GM15510 (cell line): Measurements from ENCODE around the gene VGLL4.

ENCODE experiments used
- POLR2A ChIP-seq: IDR thresholded peaks from 3 replicates; pipeline ENCODE4 v1.6.1; 2011; ENCODE audit warnings: borderline replicate concordance; ENCODE audit not compliant: insufficient read length; ENCODE audit errors: extremely low read depth

The VGLL4 gene

DNA sequence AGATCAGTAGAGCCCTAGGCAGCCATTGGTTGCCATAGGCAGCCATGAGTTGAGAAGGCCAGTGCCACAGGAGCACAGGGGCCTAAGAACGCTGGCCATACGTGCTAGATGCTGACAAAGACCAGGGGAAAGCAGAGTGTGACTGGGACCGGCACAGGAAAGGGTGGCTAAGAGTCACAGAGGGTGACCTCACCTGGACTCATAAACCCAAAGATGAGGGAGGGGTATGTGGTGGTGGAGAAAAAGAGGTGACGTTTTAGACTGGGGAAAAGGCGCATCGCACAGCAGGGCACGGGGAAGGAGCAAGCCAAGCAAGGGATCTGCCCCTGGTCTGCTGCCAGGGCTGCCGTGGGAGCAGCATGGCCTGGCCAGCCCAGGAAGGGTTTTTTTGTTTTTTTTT, 122.5 kb downstream of the VGLL4 start:
- no peak for TF ChIP-seq POLR2A

DNA sequence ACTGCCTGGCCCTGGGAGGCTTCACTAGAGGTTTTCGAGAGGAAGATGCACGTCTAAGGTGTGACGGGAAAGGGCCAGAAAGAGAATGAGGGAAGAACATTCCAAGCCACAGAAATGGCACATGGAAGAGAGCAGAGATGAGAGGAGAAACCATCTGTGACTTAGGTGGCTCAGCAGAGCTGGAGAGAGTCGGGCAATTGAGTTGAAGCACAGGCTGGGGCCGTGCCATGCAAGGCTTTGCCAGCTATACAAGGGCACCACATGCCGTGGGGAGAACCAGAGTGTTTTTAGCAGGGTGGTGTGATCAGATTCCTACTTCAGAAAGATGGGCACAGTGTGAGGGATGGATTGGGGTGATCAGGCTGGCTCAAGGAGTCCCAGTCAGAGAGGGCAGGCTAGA, 126.1 kb downstream of the VGLL4 start:
- no peak for TF ChIP-seq POLR2A

DNA sequence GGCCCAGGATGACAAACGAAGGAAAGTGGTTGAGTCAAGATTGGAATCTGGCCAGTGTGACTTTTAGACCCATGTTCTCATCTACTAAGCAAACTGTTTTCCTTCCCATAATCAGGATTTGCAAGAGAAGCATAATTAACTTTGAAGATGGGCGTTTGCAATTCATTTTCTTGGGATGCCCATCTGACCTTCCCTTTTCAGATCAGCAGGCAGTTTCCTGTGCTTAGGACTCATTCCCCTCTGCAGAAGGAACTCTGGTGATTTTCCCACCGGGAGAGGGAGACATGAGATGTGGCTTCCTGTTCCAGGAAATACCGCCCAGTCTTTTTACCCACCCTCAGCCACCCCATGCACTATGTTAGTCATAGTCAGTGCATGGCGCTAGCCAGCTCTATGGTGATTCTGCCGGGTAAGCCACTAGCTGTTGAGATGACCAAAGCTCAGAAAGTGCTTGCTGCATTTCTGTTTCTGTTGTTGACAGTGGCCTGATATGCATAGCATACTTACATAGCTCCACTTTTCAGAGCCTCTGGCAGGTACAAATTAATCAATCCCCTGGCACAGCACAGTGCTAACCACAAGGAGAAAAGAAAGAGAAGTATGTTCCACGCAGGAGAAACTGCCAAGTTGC, 129.4 kb downstream of the VGLL4 start:
- TF ChIP-seq POLR2A: no peak

DNA sequence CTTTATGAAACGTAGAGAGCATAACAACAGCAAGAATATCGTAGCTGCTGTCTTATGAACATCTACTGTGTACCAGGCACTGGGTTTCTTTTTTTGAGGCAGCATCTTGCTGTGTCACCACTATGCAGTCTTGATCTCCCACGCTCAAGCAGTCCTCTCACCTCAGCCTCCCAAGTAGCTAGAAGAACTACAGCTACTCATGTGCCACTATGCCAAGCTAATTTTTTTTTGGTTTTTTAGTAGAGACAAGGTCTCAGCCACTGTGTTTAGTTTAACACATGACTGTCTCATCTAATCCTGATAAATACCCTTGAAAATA, 129.9 kb downstream of the VGLL4 start:
- no peak for TF ChIP-seq POLR2A

DNA sequence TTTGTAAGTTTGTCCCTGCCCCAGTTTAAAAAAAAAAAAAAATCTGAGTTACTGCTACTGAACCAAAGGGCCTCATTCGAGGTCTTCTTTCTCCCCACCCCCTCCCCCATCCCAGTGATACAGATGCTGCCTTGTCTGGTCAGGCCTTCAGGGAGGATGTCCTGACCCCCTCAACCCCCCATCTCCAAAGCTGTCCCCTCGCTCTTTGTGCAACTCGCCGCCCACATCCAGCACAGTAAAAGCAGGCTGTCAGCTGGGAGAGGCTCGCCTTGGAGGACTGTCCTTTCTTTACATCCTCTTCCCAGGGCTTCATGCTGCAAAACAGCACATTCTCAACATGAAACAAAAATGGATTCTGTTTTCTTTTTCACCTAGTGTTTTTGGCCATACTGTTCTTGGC, 133.4 kb downstream of the VGLL4 start:
- TF ChIP-seq POLR2A: no peak

DNA sequence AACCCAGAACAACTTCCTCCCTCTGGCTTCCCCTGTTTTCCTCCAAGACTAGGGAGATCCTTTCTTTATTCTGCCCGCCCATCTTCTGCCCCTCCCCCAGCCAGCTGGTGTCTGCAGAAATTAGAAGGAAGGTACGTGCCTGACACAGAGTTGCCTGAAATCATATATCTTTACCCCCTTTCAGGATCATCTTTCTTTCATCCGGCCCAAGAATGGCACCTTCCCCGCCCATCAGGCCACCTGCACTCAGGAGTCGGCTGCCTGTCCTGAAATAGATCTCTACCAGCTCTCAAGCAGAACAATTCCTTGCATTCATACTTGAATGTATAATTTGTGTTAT, 133.7 kb downstream of the VGLL4 start:
- TF ChIP-seq POLR2A: no peak

DNA sequence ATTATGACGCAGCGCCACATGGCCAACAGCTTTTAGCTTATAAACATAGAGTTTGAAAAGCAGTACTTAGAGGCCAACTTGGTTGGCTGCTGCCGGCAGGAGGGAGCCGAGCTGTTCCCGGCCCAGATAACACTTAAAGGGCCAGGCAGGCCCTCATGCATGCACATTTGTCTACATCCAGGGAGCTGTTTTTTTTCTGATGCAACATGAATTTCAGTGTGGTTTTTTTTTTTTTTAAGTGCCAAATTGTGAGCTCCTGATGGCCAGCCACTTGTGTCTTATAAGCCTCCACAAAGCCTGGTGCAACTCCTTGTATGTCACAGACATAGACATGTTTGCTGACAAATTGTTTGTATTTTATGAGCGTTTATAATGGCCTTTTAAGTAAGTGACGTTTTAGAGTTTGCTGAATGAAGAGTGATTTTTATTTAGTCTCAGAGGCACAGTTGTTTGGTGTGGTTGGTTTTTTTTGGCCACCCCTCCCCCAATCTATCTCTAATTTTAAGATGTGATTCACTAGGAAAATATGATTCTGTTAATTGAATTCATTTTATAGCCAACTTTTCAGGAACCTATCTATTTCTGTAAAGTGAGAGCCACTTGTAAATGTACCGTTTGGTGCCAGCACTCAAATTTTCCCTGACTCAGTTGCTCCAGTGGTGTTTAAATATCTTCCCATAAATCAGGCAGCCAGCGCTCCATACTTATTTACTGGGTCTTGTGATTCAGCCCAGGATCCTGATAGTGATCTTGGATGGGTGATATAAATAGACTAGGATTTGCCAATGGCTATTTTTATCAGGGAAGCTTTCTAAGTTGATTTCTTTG, 134.3 kb downstream of the VGLL4 start:
- TF ChIP-seq POLR2A: no peak

DNA sequence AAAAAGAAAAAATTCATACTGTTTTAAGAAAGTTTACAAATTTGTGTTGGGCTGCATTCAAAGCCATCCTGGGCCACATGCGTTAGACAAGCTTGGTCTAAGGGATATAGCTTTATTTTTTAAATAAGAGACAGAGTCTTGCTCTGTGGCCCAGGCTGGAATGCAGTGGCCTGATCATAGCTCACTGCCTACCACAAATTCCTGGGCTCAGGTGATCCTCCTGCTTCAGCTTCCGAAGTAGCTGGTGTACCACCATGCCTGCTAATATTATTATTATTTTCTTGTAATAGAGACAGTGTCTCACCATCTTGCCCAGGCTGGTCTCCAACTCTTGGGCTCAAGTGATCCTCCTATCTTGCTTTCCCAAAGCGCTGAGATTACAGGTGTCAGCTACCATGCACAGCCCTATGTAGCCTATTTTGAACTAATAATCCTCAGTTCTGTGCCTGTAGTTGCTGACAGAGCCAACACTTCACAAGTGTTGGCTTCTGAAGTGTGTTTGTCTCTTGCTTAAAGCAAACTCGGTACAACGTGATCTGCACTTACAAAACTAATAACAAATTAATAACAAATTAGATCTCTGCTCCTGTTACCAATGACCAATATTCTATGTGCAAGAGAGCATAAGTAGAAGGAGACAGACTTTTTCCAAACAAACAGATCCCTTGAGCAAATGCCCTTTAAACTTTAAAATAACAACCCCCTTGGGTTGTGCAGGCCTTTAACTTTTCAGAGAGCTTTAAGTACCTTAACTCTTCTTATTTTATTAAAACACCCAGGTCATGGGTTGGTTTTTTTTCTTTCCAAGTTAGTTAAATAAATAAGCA, 135.2 kb downstream of the VGLL4 start:
- no peak for TF ChIP-seq POLR2A

DNA sequence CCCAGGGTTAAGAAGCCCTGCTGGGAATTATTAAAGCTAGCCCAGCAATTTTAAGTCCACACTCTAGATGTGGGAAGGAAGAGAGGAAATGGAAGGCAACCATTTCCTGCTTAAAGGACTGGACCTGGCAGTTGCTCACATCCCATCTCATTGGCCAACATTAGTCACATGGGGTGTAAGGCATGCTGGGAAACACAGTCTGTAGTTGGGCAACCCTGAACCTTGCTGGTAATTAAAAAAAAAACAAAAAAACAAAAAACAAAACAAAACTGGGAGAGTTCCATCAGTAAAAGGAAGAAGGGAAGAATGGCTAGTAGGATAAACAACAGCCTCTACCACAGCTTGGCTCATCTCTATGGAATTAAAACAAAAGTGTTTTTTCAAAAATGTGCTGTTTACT, 136.0 kb downstream of the VGLL4 start:
- no peak for TF ChIP-seq POLR2A
